DMS79 (cell line): ENCODE results near the gene CREB1.
A peak's percentile ranks its signal among the peaks of the same experiment; 100 is the strongest.
"Not testable (repeated sequence)": the region's sequence is repeated elsewhere in the genome, so short reads cannot be mapped to it uniquely, and the experiment has no call there.

Experiments
- DNase-seq: peaks from one replicate; lab custom pipeline; 2025; lab: John Stamatoyannopoulos, UW

CREB1 gene

DNA sequence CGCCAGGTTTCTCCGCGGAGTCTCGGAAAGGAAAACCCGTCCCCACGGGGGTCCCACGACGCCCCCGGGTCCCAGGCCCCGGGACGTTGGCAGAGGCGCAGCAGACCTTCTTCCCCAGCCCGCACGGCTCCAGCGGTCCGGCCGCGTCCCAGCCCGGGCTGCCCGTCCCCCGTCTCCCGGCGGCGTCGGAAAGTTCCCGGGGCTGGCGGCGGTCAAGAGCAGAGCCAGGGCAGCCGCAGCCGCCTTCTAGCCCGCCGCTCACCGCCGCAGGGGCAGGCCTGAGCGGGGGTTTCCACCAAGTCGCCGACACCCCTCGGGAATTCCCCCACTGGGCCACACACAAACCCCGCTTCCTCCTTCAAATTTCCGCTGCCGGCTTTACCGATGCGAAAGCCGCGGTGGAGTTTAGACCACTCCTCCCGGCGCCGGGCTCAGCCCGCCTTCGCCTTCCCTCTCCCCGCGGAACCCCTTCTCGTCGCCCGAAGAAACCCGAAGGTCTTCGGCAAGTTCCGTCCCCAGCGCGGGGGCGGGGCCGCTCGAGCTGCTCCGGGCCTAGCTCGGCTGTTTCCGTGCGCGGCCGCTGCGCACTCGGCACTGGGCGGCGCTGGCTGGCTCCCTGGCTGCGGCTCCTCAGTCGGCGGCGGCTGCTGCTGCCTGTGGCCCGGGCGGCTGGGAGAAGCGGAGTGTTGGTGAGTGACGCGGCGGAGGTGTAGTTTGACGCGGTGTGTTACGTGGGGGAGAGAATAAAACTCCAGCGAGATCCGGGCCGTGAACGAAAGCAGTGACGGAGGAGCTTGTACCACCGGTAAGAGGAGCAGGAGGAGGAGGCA lies at the start of gene CREB1:
CREB1 (plus strand) TSS at position 633 of the 830 bp plus-strand sequence. CDS start 25,674 bp downstream, outside the sequence.
- peak; percentile 91 for DNase-seq

- DNase-seq = no peak
These were observed 49.2 kb upstream of the CREB1 start for GRCh38 chr2:207480521-207481040.

DNA sequence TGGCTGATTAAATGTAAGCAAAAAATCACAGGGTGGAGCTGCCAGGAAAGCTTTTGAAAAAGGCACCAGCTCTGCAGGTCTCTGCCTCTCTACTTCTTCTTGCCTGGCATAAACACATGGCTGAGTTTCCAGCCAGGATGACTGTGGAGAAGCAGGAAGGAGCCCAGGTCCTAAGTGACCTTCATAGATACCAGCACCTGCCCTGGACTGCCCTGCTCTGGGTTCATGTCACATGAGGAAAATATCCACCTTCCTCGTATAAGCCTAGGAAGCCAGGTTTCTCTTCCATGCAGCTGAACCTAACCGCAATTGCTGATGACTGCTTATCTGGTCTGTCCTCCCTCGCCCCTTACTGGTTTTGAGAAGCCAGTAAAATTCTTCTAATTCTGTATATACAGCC lies 47.8 kb upstream of the CREB1 start:
- no peak for DNase-seq

DNA sequence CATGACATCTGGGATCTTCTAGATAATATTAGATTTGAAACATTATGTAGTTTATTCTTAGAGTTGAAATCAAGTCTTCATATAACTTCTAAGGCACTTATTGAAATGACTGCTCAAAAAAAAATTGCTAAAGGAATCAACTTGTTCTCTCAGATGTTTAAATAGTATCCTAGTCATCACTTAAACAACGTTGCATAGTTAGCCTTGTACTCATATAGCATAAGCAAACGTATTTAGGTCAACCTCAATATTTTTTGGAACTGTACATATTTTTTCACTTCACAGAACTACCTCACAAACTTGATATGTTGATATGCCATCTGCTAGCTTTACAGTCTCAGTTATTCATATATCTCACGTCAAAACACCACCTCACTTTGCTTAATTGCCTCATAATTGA lies 47.1 kb upstream of the CREB1 start:
- no peak for DNase-seq

DNA sequence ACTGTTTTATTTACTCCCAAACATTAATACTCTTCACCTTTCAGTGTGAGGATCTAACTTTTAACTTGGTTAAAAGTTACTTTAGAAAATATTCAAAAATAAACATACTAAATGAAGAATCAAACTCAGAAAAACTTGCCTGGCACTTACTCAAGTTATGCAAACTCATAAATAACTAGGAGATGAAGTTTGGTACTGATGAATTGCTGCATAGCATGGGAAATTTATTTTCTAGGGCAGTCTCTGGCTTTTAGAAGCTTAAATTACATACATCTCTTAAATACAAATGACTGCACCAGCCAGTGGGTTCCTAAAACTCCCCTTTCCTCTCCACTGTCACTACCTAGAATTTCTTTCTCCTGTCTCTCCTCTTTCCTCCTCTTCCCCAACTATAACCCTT lies 46.7 kb upstream of the CREB1 start:
- DNase-seq = no peak

DNA sequence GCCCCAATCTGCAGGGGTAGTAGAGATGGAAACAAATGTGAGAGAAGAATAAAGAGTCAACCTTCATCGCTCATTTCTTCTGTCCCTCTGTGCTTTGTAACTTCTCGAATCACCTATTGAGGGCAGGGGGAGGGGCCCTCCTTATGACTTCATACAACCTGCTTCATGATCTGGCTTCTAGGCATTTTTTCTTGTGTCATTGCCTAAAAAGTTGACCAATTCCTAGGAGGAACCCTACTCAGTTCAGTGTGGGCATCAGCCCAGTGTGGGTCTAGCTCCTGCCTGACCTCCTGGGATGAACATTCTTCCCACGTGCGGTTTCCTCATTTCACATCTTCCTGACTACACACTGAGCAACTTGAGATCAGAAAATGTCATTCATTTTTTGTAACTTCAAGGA lies 46.3 kb upstream of the CREB1 start:
- no peak for DNase-seq

- DNase-seq = peak; percentile 25
These were observed 45.0 kb upstream of the CREB1 start for GRCh38 chr2:207484444-207485391.

GRCh38 chr2:207487650-207488311 lies 42.0 kb upstream of the CREB1 start:
- no peak for DNase-seq

- DNase-seq = no peak
These were observed 40.5 kb upstream of the CREB1 start for GRCh38 chr2:207489251-207489650.

- no peak for DNase-seq
These were observed 39.3 kb upstream of the CREB1 start for GRCh38 chr2:207490441-207490840.

DNA sequence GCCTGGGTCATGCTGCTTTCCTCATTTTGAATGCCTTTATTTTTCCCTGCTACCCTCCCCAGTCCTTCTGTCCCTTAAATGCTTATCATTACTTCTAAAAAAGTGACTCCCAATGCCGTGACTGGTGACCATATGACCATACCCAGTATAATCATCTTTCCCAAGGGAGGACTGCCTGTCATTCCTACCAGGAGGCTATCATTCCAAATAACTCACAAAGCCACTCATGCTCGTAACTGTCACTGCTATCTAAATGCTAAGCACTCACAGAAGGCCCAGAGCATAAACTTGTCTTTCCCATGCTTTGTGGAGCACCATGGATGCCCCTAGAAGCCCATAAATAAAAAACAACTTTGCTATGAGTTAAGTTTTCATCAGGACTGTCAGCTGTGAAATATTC lies 38.7 kb upstream of the CREB1 start:
- DNase-seq = no peak

DNA sequence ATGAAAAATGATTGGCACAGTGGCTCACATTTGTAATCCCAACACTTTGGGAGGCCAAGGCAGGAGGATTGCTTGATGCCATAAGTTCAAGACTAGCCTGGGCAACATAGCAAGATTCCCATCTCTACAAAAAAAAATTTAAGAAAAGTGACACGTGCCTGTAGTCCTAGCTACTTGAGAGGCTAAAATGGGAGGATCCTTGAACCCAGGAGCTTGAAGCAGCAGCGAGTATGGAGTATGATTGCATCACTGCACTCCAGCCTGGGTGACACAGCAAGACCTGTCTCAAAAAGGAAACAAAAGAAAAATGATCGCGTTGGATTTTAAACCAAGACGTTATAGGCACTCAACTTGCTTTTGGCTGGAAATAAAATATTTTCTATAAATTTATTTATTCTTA lies 37.8 kb upstream of the CREB1 start:
- no peak for DNase-seq

GRCh38 chr2:207492461-207492860 lies 37.3 kb upstream of the CREB1 start:
- DNase-seq = no peak

GRCh38 chr2:207494137-207494536 lies 35.6 kb upstream of the CREB1 start:
- no peak for DNase-seq

DNA sequence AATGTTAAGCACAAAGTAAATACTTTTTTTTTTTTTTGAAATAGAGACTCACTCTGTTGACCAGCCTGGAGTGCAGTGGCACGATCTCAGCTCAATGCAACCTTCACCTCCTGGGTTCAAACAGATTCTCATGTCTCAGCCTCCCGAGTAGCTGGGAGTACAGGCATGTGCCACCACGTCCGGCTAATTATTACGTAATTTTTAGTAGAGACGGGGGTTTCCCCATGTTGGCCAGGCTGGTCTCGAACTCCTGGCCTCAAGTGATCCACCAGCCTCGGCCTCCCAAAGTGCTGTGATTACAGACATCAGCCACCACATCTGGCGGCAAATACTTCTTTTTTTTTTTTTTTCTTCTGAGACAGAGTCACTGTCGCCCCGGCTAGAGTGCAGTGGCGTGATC lies 32.8 kb upstream of the CREB1 start:
- DNase-seq = not testable (repeated sequence)

DNA sequence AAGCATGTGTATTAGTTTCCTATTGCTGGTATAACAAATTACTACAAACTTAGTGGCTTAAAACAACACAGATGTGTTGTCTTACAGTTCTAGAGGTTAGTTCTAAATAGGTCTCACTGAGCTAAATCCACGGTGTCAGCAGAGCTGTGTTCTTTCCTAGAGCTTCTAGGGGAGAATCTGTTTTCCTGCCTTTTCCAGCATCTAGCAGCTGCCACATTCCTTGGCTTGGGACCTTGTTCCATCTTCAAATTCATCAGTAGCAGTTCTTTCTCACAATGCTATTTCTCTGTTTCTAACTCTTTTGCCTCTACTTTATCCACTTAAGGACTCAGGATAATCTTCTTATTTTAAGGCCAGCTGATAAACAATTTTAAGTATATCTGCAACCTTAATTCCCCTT lies 32.2 kb upstream of the CREB1 start:
- DNase-seq = no peak

- DNase-seq = no peak
These were observed 31.3 kb upstream of the CREB1 start for GRCh38 chr2:207498427-207498826.

- no peak for DNase-seq
These were observed 30.6 kb upstream of the CREB1 start for GRCh38 chr2:207499114-207499513.

GRCh38 chr2:207501802-207502576 lies 27.8 kb upstream of the CREB1 start:
- no peak for DNase-seq

- DNase-seq = no peak
These were observed 27.1 kb upstream of the CREB1 start for GRCh38 chr2:207502577-207503198.

DNA sequence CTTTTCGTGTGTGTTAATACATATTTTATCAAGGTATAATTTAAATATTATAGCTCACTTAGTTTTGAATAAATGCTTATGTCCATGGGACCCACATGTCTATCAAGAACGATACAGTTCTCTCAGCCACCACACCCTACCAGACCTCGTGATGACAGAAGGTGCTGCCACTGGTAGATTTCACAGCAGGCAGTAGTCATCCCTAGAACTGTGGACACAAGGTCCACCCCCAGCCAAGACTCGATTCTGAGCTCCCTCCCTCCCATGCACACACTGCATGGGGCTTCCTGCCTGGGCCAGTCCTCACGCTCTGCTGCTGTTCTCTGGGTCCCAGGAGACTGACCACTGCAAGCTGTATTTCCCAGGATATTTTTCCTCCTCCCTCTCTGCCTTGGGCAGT lies 26.5 kb upstream of the CREB1 start:
- no peak for DNase-seq
